CD4-positive, alpha-beta T cell treated with Interleukin-4 for 4 hours (primary cell): ENCODE measurements around the gene MACC1.
"Not testable (repeated sequence)": the region's sequence is repeated elsewhere in the genome, so short reads cannot be mapped to it uniquely, and the experiment has no call there.

ENCODE experiments used
- DNase-seq: peaks from one replicate; pipeline ENCODE4 v3.0.0-alpha.2; 2020

The MACC1 gene

GRCh38 chr7:20121404-20121803 lies 95.8 kb downstream of the MACC1 start:
- DNase-seq: no peak

- DNase-seq: not testable (repeated sequence)
Observed at GRCh38 chr7:20120611-20121168, 96.5 kb downstream of the MACC1 start.

GRCh38 chr7:20116869-20117268 lies 100.3 kb downstream of the MACC1 start:
- no peak for DNase-seq

- peak; percentile 5 for DNase-seq
Observed at GRCh38 chr7:20114468-20114867, 102.7 kb downstream of the MACC1 start.

- DNase-seq: no peak
Observed at GRCh38 chr7:20113427-20114027, 103.7 kb downstream of the MACC1 start.

- no peak for DNase-seq
Observed at GRCh38 chr7:20112696-20113095, 104.5 kb downstream of the MACC1 start.

- no peak for DNase-seq
Observed at GRCh38 chr7:20111821-20112542, 105.2 kb downstream of the MACC1 start.

GRCh38 chr7:20107582-20107981 lies 109.6 kb downstream of the MACC1 start:
- DNase-seq: no peak

GRCh38 chr7:20104696-20105095 lies 112.5 kb downstream of the MACC1 start:
- DNase-seq: no peak

- DNase-seq: no peak
Observed at GRCh38 chr7:20102982-20103381, 114.2 kb downstream of the MACC1 start.

GRCh38 chr7:20095862-20096261 lies 121.3 kb downstream of the MACC1 start:
- DNase-seq: no peak

GRCh38 chr7:20095436-20095835 lies 121.7 kb downstream of the MACC1 start:
- no peak for DNase-seq

GRCh38 chr7:20089431-20089830 lies 127.8 kb downstream of the MACC1 start:
- no peak for DNase-seq

- no peak for DNase-seq
Observed at GRCh38 chr7:20085086-20085485, 132.1 kb downstream of the MACC1 start.
